ENCODE measurements around the gene CDK5RAP1. TPM values are rescaled to one million over a fixed set of nuclear protein-coding genes. Genes with fewer than 3 reads are reported as not detected.

The CDK5RAP1 gene
- total RNA-seq, 1 experiment from 2014 or later = 34.4 TPM

Other genes with a start within 250 kb of the CDK5RAP1 start
- gene BPIFA2, start 233.4 kb downstream of the CDK5RAP1 start, total RNA-seq (2014; rRNA removed; shearing (Covaris generic)) = not detected in 2 replicates
- not detected in 2 replicates for gene BPIFA3, start 184.2 kb downstream of the CDK5RAP1 start, total RNA-seq (2014; rRNA removed; shearing (Covaris generic))
- not detected in 2 replicates for gene BPIFA1, start 165.5 kb downstream of the CDK5RAP1 start, total RNA-seq (2014; rRNA removed; shearing (Covaris generic))
- gene BPIFB1, start 118.3 kb downstream of the CDK5RAP1 start, total RNA-seq (2014; rRNA removed; shearing (Covaris generic)) = not detected in 2 replicates
- 0.42 and 1.2 TPM in 2 replicates for gene SNTA1, start 42.2 kb upstream of the CDK5RAP1 start, total RNA-seq (2014; rRNA removed; shearing (Covaris generic))
- gene CBFA2T2, start 88.6 kb upstream of the CDK5RAP1 start, total RNA-seq (2014; rRNA removed; shearing (Covaris generic)) = 9.6 and 10.2 TPM in 2 replicates